HG03060 (cell line): ENCODE results near the gene ZFYVE27.

Source experiments
- ATAC-seq: cut with Tn5 transposase; IDR thresholded peaks from one replicate; pipeline ENCODE4 v1.9.1; 2021; ENCODE audit warnings: low read depth, moderate number of reproducible peaks; ENCODE audit not compliant: unreplicated experiment

Gene ZFYVE27

GRCh38 chr10:97785231-97785630, 48.3 kb downstream of the ZFYVE27 start:
- ATAC-seq, result no peak

- ATAC-seq, result no peak
Measured at GRCh38 chr10:97785731-97786130, 48.8 kb downstream of the ZFYVE27 start.

- ATAC-seq, result no peak
Measured at GRCh38 chr10:97788552-97789442, 51.9 kb downstream of the ZFYVE27 start.

- no peak for ATAC-seq
Measured at GRCh38 chr10:97789770-97790397, 53.0 kb downstream of the ZFYVE27 start.

- ATAC-seq, result no peak
Measured at GRCh38 chr10:97791824-97792721, 55.1 kb downstream of the ZFYVE27 start.

GRCh38 chr10:97795886-97796285, 59.0 kb downstream of the ZFYVE27 start:
- no peak for ATAC-seq

GRCh38 chr10:97796651-97797050, 59.7 kb downstream of the ZFYVE27 start:
- no peak for ATAC-seq

GRCh38 chr10:97798958-97799610, 62.2 kb downstream of the ZFYVE27 start:
- ATAC-seq, result no peak

GRCh38 chr10:97800474-97800873, 63.5 kb downstream of the ZFYVE27 start:
- no peak for ATAC-seq

GRCh38 chr10:97801422-97801821, 64.5 kb downstream of the ZFYVE27 start:
- no peak for ATAC-seq

GRCh38 chr10:97805096-97805884, 68.4 kb downstream of the ZFYVE27 start:
- no peak for ATAC-seq

- ATAC-seq, result no peak
Measured at GRCh38 chr10:97805949-97806348, 69.0 kb downstream of the ZFYVE27 start.

GRCh38 chr10:97810446-97810845, 73.5 kb downstream of the ZFYVE27 start:
- no peak for ATAC-seq
